OCI-LY7 (cell line): ENCODE results near the gene VPS26A. TPM values are rescaled to one million over a fixed set of nuclear protein-coding genes. Genes with fewer than 3 reads are reported as not detected.

Source experiments
- BruUV-seq: library from RNA; stranded (reverse); fragments of 400-500 nt; replicated peaks from 2 replicates; lab custom pipeline; 2021; lab: Mats Ljungman, UMichigan
- CTCF ChIA-PET: fragments of 300-600 bp; sonication (Branson Sonifier 250); formaldehyde crosslinking; loops from one replicate; lab custom pipeline; 2022; ENCODE audit warnings: antibody characterized with exemption; ENCODE audit not compliant: unreplicated experiment; lab: Charles Lee
- POLR2A ChIA-PET: fragments of 300-600 bp; sonication (Branson Sonifier 250); formaldehyde crosslinking; loops from one replicate; lab custom pipeline; 2022; ENCODE audit warnings: antibody characterized with exemption; lab: Charles Lee
- DNase-seq: peaks from one replicate; pipeline ENCODE4 v3.0.0-alpha.2; 2015; ENCODE audit warnings: low spot score
- H2AFZ ChIP-seq: fragments of 200-600 bp; sonication (generic), shearing (Covaris generic); 2 replicates; pipeline ENCODE4 v1.6.1; 2014; ENCODE audit warnings: mild to moderate bottlenecking, antibody characterized with exemption, low read length, moderate library complexity
- H3K27ac ChIP-seq: fragments of 200-600 bp; sonication (generic); 2 replicates; pipeline ENCODE4 v1.5.1; 2014; ENCODE audit warnings: mixed run types, low read depth, mild to moderate bottlenecking, moderate library complexity, low read length, inconsistent platforms; ENCODE audit not compliant: poor library complexity, severe bottlenecking
- H3K36me3 ChIP-seq: fragments of 200-600 bp; sonication (generic); 2 replicates; pipeline ENCODE4 v1.6.1; 2014; ENCODE audit warnings: mild to moderate bottlenecking, antibody characterized with exemption, low read length, moderate library complexity, mixed read lengths; ENCODE audit not compliant: insufficient read depth
- H3K4me1 ChIP-seq: fragments of 200-600 bp; sonication (generic); 2 replicates; pipeline ENCODE4 v1.5.1; 2014; ENCODE audit warnings: mild to moderate bottlenecking, low read length; ENCODE audit not compliant: insufficient read depth, poor library complexity, severe bottlenecking
- H3K4me2 ChIP-seq: fragments of 200-600 bp; sonication (generic); 2 replicates; pipeline ENCODE4 v1.6.1; 2014; ENCODE audit warnings: mild to moderate bottlenecking, low read length
- H3K4me3 ChIP-seq: fragments of 200-600 bp; sonication (generic); 2 replicates; pipeline ENCODE4 v1.5.1; 2014; ENCODE audit warnings: mild to moderate bottlenecking, low read depth, low read length; ENCODE audit not compliant: poor library complexity, severe bottlenecking
- H3K79me2 ChIP-seq: fragments of 200-600 bp; sonication (generic); 2 replicates; pipeline ENCODE4 v1.6.1; 2016; ENCODE audit warnings: low read depth, mild to moderate bottlenecking, low read length, moderate library complexity, mixed read lengths; ENCODE audit not compliant: insufficient read depth
- H3K9me2 ChIP-seq: fragments of 200-600 bp; sonication (generic); 2 replicates; pipeline ENCODE4 v1.6.1; 2016; ENCODE audit warnings: mild to moderate bottlenecking, low read length, mixed read lengths; ENCODE audit not compliant: insufficient read depth
- H3K9me3 ChIP-seq: fragments of 200-600 bp; sonication (generic); 2 replicates; pipeline ENCODE4 v1.6.1; 2014; ENCODE audit warnings: mild to moderate bottlenecking, mixed run types, low read length, mixed read lengths
- H4K20me1 ChIP-seq: fragments of 200-600 bp; sonication (generic); 2 replicates; pipeline ENCODE4 v1.6.1; 2014; ENCODE audit warnings: mild to moderate bottlenecking, antibody characterized with exemption, low read length, moderate library complexity, mixed read lengths; ENCODE audit not compliant: insufficient read depth
- CTCF ChIP-seq: fragments of 200-600 bp; sonication (generic); conservative IDR thresholded peaks from 2 replicates; pipeline ENCODE4 v1.5.1; 2014; ENCODE audit warnings: mild to moderate bottlenecking, antibody characterized with exemption, low read length, moderate library complexity, mixed read lengths
- EZH2phosphoT487 ChIP-seq: fragments of 200-600 bp; sonication (generic); IDR thresholded peaks from 2 replicates; pipeline ENCODE4 v1.6.1; 2018; ENCODE audit warnings: low read depth, borderline replicate concordance, mild to moderate bottlenecking, mixed run types, antibody characterized with exemption, low read length, moderate library complexity, mixed read lengths
- intact Hi-C: fragments of 100-400 bp; cut with micrococcal nuclease; formaldehyde crosslinking; loops from one replicate; pipeline ENCODE4 v1.10.0; 2022; ENCODE audit not compliant: unreplicated experiment
- total RNA-seq, 2 experiments: library from RNA; depleted of rRNA in 1 of 2; stranded (reverse); fragments of >200 nt in 1 of 2; shearing (Covaris generic) in 1 of 2; gene quantifications; 2 replicates each; pipeline ENCODE4 v1.2.3, GENCODE V29; 2014 to 2022

Gene VPS26A
- total RNA-seq, 2 experiments from 2014 or later, result 10.0 to 41.7 TPM

DNA sequence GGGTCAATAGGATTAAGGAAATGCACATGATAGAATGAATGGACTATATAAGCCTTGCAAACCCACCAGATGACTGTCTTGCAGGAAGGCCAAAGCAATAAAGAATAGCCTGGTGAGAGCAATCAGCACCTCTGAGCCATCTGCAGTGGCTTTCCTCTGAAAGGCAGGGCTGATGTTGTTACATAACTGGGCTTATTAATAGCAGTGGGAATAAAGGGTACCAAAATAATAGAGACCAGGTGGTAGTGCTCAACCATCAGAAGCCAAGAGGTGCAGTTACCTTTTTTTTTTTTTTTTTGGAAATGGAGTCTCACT lies 16.8 kb upstream of the VPS26A start:
- intact Hi-C loops, result no loop called here
- H3K4me1 ChIP-seq, result no peaks in the 10 kb centered on the region
- no peak overlapping the region for H2AFZ ChIP-seq
- H4K20me1 ChIP-seq, result no peaks in the 10 kb centered on the region
- BruUV-seq, result no TSS peak
- no peaks in the 10 kb centered on the region for H3K9me3 ChIP-seq
- H3K79me2 ChIP-seq, result no peaks in the 10 kb centered on the region
- H3K36me3 ChIP-seq, result no peaks in the 10 kb centered on the region
- ChIA-PET CTCF (no interaction called here), POLR2A (no interaction called here)
- H3K4me3 ChIP-seq, result no peak overlapping the region
- TF ChIP-seq CTCF (no peak), EZH2phosphoT487 (no peak)
- no peak overlapping the region for H3K4me2 ChIP-seq
- H3K27ac ChIP-seq, result no peak overlapping the region
- no peaks in the 10 kb centered on the region for H3K9me2 ChIP-seq
- no peak for DNase-seq

GRCh38 chr10:69107699-69108098 lies 16.3 kb upstream of the VPS26A start:
- DNase-seq, result no peak
- H3K79me2 ChIP-seq, result no peaks in the 10 kb centered on the region
- no peak overlapping the region for H3K27ac ChIP-seq
- H3K36me3 ChIP-seq, result no peaks in the 10 kb centered on the region
- no peak overlapping the region for H3K4me3 ChIP-seq
- H3K9me3 ChIP-seq, result no peaks in the 10 kb centered on the region
- no peak overlapping the region for H2AFZ ChIP-seq
- no TSS peak for BruUV-seq
- intact Hi-C loops, result no loop called here
- ChIA-PET POLR2A (no interaction called here), CTCF (no interaction called here)
- no peak overlapping the region for H3K4me2 ChIP-seq
- H4K20me1 ChIP-seq, result no peaks in the 10 kb centered on the region
- no peaks in the 10 kb centered on the region for H3K9me2 ChIP-seq
- no peaks in the 10 kb centered on the region for H3K4me1 ChIP-seq
- TF ChIP-seq EZH2phosphoT487 (no peak), CTCF (no peak)

- no peak for DNase-seq
- no peaks in the 10 kb centered on the region for H4K20me1 ChIP-seq
- BruUV-seq, result no TSS peak
- no peaks in the 10 kb centered on the region for H3K9me3 ChIP-seq
- CTCF ChIA-PET, result no interaction called here
- H2AFZ ChIP-seq, result no peak overlapping the region
- intact Hi-C loops, result no loop called here
- no peak overlapping the region for H3K27ac ChIP-seq
- no peaks in the 10 kb centered on the region for H3K36me3 ChIP-seq
- H3K4me2 ChIP-seq, result no peak overlapping the region
- peaks cover 6% of the 10 kb centered on the region for H3K4me1 ChIP-seq
- TF ChIP-seq CTCF, result no peak
- no peak for TF ChIP-seq EZH2phosphoT487
- no peaks in the 10 kb centered on the region for H3K9me2 ChIP-seq
- peaks cover 5% of the 10 kb centered on the region for H3K79me2 ChIP-seq
- POLR2A ChIA-PET, result interaction anchor here (0.6 kb wide), 1 partner anchor 213 kb away, joined by 3 read pairs; no protein-coding TSS in a partner anchor
- H3K4me3 ChIP-seq, result no peak overlapping the region
Observed at GRCh38 chr10:69119896-69120295, 4.1 kb upstream of the VPS26A start.
